K562 (cell line): Measurements from ENCODE around the gene SMC6. TPM values are rescaled to one million over a fixed set of nuclear protein-coding genes. Genes with fewer than 3 reads are reported as not detected.

ENCODE experiments used
- BACH1 ChIP-seq: fragments of 200-800 bp; sonication (Bioruptor generic); IDR thresholded peaks from 2 replicates; pipeline ENCODE4 v1.6.1; 2016; ENCODE audit warnings: missing genetic modification characterization, missing compliant biosample characterization
- CBFB ChIP-seq: sonication (generic); formaldehyde crosslinking; IDR thresholded peaks from 2 replicates; pipeline ENCODE4 v1.4.0; 2020; ENCODE audit warnings: mild to moderate bottlenecking, missing genetic modification reagents
- FIP1L1 ChIP-seq: fragments of 200-400 bp; formaldehyde crosslinking; IDR thresholded peaks from 2 replicates; pipeline ENCODE4 v1.6.1; 2018; ENCODE audit warnings: mild to moderate bottlenecking, low read depth, low read length; ENCODE audit not compliant: poor library complexity, severe bottlenecking
- FUS ChIP-seq: fragments of 200-400 bp; formaldehyde crosslinking; optimal IDR thresholded peaks from 2 replicates; pipeline ENCODE3; 2017; ENCODE audit warnings: low read depth, low read length
- GATAD2A ChIP-seq: fragments of 450-650 bp; IDR thresholded peaks from 2 replicates; pipeline ENCODE4 v1.6.1; 2017
- HMG20B ChIP-seq: fragments of 250-450 bp; sonication (Bioruptor Pico); IDR thresholded peaks from 2 replicates; pipeline ENCODE4 v1.5.0; 2021; ENCODE audit warnings: mild to moderate bottlenecking
- KAT7 ChIP-seq: sonication (generic); formaldehyde crosslinking; IDR thresholded peaks from 2 replicates; pipeline ENCODE4 v1.8.0; 2022; ENCODE audit warnings: missing genetic modification reagents, mild to moderate bottlenecking, borderline replicate concordance
- MCM5 ChIP-seq: fragments of 450-650 bp; IDR thresholded peaks from 2 replicates; pipeline ENCODE4 v1.6.1; 2016; ENCODE audit warnings: low read depth
- SMAD4 ChIP-seq: fragments of 250-450 bp; sonication (Bioruptor Pico); conservative IDR thresholded peaks from 2 replicates; pipeline ENCODE4 v1.8.0; 2021; ENCODE audit warnings: inconsistent platforms, mild to moderate bottlenecking, moderate library complexity
- ZBTB1 ChIP-seq: sonication (generic); formaldehyde crosslinking; IDR thresholded peaks from 2 replicates; pipeline ENCODE4 v1.8.1; 2023; ENCODE audit warnings: missing genetic modification reagents, low read depth, mild to moderate bottlenecking, borderline replicate concordance
- ZFX ChIP-seq: sonication (generic); formaldehyde crosslinking; IDR thresholded peaks from 2 replicates; pipeline ENCODE4 v1.8.0; 2022; ENCODE audit warnings: mild to moderate bottlenecking, missing genetic modification reagents, moderate library complexity
- ZNF165 ChIP-seq: fragments of 250-450 bp; sonication (Bioruptor Pico); IDR thresholded peaks from 2 replicates; pipeline ENCODE4 v1.4.0; 2020; ENCODE audit warnings: borderline replicate concordance
- ZNF184 ChIP-seq: sonication (generic); formaldehyde crosslinking; IDR thresholded peaks from 2 replicates; pipeline ENCODE4 v1.5.0; 2020; ENCODE audit warnings: missing genetic modification reagents
- ZNF717 ChIP-seq: fragments of 250-450 bp; sonication (Bioruptor Pico); IDR thresholded peaks from 2 replicates; pipeline ENCODE4 v1.5.0; 2021
- polyA plus RNA-seq, 8 experiments: library from polyadenylated mRNA; depleted of rRNA in 4 of 8; stranded (reverse) in 5 of 8; unstranded in 3 of 8; fragments of >200 nt; fragmentation: Nextera tagmentation in 2 of 8; fragmentation: Illumina TruSeq in 1 of 8; extraction: Ambion mirVana in 2 of 8; extraction: Trizol in 1 of 8; gene quantifications; 2 replicates each; pipeline versions ENCODE4 v1.2.1 to v1.2.3, GENCODE V29; 2011 to 2014; ENCODE audit warnings: inconsistent platforms in 1 of 8, missing spikeins in 1 of 8
- total RNA-seq, 7 experiments: library from RNA; depleted of rRNA in 6 of 7; stranded (reverse); fragments of >200 nt in 6 of 7; fragmentation: Illumina TruSeq in 2 of 7; extraction: Trizol in 2 of 7; gene quantifications; 2 replicates each; pipeline versions ENCODE4 v1.2.1 to v1.2.3, GENCODE V29; 2011 to 2021; ENCODE audit warnings: low replicate concordance in 1 of 7
- TF ChIP-seq, protein P1 (sequence below): sonication (generic); formaldehyde crosslinking; IDR thresholded peaks from 2 replicates; pipeline ENCODE4 v1.8.1; 2023; ENCODE audit warnings: mild to moderate bottlenecking, missing genetic modification reagents
- TF ChIP-seq, protein P2 (sequence below): sonication (generic); formaldehyde crosslinking; IDR thresholded peaks from 2 replicates; pipeline ENCODE4 v1.5.0; 2020; ENCODE audit warnings: missing genetic modification reagents
- TF ChIP-seq, protein P3 (sequence below): sonication (generic); formaldehyde crosslinking; IDR thresholded peaks from 2 replicates; pipeline ENCODE4 v1.8.0; 2022; ENCODE audit warnings: mild to moderate bottlenecking, missing genetic modification reagents
- TF ChIP-seq, protein P4 (sequence below): fragments of 450-650 bp; IDR thresholded peaks from 2 replicates; pipeline ENCODE4 v1.6.1; 2016; ENCODE audit warnings: borderline replicate concordance
- TF ChIP-seq, protein P5 (sequence below), 2 experiments: fragments of 250-450 bp in 1 of 2; fragments of 450-650 bp in 1 of 2; sonication (Bioruptor Pico) in 1 of 2; IDR thresholded peaks; 2 replicates each; pipeline versions ENCODE4 v1.6.1 to v1.8.0; 2016 to 2021; ENCODE audit warnings: mild to moderate bottlenecking in 2 of 2, moderate library complexity in 2 of 2, missing compliant biosample characterization in 1 of 2, missing genetic modification characterization in 1 of 2

The SMC6 gene
- total and polyA plus RNA-seq, 9 of the 15 experiments (the other 6 are each of a cell fraction or from before 2014, with no cell fraction given): 14.2 to 75.9 (median 47.7) TPM

DNA sequence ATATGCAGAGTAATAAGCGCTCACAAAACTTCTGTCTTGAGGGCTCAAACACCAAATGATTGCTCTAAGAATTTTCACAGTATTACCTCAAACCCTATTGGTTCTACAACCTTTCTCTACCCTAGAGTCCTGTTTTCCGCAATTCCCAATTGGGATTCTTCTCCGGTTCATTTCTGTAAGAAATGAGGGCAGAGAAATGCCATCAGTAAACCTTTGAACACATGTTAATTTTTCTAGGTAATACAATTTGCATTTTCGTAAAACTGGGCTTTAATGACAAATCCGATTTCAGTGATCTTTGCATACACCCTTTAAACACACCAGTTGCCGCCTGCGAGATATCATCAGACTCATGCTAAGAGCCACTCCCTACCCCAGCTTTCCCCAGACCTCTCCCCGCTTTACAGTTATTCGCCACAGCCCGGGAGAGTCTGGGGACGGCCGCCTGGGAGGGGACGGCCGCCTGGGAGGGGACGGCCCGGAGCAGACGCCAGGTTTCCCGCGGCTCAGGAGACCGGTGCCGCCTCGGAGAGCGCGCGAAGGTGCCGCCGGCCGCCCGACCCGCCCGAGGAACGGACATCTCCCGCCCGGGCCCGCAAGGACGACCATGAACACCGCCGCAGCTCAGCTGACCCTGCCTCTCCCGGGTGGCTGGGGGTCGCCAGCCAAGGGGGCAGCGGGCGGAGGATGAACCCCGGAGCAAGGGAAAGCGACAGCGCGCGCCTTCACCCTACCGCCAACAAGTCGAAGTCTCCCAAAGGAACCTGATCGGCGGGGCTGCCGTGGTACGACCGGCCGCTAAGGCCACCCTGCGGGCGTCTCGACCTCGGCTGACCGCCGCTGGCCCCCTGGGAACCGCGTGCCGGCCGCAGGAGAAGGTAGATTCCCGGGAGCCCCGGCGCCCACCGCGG is 463 bp downstream of the SMC6 start (continued):
- TF ChIP-seq, protein P1, sequence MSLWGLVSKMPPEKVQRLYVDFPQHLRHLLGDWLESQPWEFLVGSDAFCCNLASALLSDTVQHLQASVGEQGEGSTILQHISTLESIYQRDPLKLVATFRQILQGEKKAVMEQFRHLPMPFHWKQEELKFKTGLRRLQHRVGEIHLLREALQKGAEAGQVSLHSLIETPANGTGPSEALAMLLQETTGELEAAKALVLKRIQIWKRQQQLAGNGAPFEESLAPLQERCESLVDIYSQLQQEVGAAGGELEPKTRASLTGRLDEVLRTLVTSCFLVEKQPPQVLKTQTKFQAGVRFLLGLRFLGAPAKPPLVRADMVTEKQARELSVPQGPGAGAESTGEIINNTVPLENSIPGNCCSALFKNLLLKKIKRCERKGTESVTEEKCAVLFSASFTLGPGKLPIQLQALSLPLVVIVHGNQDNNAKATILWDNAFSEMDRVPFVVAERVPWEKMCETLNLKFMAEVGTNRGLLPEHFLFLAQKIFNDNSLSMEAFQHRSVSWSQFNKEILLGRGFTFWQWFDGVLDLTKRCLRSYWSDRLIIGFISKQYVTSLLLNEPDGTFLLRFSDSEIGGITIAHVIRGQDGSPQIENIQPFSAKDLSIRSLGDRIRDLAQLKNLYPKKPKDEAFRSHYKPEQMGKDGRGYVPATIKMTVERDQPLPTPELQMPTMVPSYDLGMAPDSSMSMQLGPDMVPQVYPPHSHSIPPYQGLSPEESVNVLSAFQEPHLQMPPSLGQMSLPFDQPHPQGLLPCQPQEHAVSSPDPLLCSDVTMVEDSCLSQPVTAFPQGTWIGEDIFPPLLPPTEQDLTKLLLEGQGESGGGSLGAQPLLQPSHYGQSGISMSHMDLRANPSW: 0 out of 2 replicates have a peak, but pooled peaks have one; percentile 17
- TF ChIP-seq ZNF165: 0 out of 2 replicates have a peak, but pooled peaks have one; percentile 56
- peak; percentile 47 for TF ChIP-seq FIP1L1
- peak; percentile 85; the same call in 1 of the 2 replicates for TF ChIP-seq ZNF184
- no peak for TF ChIP-seq MCM5
- TF ChIP-seq ZNF717: no peak
- TF ChIP-seq, protein P2, sequence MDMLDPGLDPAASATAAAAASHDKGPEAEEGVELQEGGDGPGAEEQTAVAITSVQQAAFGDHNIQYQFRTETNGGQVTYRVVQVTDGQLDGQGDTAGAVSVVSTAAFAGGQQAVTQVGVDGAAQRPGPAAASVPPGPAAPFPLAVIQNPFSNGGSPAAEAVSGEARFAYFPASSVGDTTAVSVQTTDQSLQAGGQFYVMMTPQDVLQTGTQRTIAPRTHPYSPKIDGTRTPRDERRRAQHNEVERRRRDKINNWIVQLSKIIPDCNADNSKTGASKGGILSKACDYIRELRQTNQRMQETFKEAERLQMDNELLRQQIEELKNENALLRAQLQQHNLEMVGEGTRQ: no peak
- no peak for TF ChIP-seq BACH1 (tag)
- TF ChIP-seq ZFX (CRISPR knock-in tag): peak; percentile 47
- 0 out of 2 replicates have a peak, but pooled peaks have one; percentile 11 for TF ChIP-seq SMAD4
- TF ChIP-seq, protein P3, sequence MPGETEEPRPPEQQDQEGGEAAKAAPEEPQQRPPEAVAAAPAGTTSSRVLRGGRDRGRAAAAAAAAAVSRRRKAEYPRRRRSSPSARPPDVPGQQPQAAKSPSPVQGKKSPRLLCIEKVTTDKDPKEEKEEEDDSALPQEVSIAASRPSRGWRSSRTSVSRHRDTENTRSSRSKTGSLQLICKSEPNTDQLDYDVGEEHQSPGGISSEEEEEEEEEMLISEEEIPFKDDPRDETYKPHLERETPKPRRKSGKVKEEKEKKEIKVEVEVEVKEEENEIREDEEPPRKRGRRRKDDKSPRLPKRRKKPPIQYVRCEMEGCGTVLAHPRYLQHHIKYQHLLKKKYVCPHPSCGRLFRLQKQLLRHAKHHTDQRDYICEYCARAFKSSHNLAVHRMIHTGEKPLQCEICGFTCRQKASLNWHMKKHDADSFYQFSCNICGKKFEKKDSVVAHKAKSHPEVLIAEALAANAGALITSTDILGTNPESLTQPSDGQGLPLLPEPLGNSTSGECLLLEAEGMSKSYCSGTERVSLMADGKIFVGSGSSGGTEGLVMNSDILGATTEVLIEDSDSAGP: no peak
- TF ChIP-seq KAT7: peak; percentile 78; the same call in 1 of the 2 replicates
- TF ChIP-seq CBFB (CRISPR knock-in tag): 0 out of 2 replicates have a peak, but pooled peaks have one; percentile 38
- TF ChIP-seq GATAD2A: no peak
- TF ChIP-seq, protein P4, sequence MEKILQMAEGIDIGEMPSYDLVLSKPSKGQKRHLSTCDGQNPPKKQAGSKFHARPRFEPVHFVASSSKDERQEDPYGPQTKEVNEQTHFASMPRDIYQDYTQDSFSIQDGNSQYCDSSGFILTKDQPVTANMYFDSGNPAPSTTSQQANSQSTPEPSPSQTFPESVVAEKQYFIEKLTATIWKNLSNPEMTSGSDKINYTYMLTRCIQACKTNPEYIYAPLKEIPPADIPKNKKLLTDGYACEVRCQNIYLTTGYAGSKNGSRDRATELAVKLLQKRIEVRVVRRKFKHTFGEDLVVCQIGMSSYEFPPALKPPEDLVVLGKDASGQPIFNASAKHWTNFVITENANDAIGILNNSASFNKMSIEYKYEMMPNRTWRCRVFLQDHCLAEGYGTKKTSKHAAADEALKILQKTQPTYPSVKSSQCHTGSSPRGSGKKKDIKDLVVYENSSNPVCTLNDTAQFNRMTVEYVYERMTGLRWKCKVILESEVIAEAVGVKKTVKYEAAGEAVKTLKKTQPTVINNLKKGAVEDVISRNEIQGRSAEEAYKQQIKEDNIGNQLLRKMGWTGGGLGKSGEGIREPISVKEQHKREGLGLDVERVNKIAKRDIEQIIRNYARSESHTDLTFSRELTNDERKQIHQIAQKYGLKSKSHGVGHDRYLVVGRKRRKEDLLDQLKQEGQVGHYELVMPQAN: 0 out of 2 replicates have a peak, but pooled peaks have one; percentile 6
- no peak for TF ChIP-seq FUS
- no peak for TF ChIP-seq HMG20B (CRISPR knock-in tag)
- peak; percentile 93 for TF ChIP-seq ZBTB1
- TF ChIP-seq, protein P5, sequence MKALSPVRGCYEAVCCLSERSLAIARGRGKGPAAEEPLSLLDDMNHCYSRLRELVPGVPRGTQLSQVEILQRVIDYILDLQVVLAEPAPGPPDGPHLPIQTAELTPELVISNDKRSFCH (CRISPR knock-in tag; IDR thresholded peaks at IDR 0.05): no peak
- TF ChIP-seq, protein P5 (tag; IDR thresholded peaks at IDR 0.05): 0 out of 2 replicates have a peak, but pooled peaks have one; percentile 47
